HEK293T (cell line): ENCODE data around the gene CLOCK.

Source experiments
- CTCF ChIA-PET: fragments of 350-600 bp; formaldehyde crosslinking; extraction: SDS; loops from one replicate; lab custom pipeline; 2021; ENCODE audit warnings: antibody characterized with exemption, inconsistent platforms; lab: Yijun Ruan, JAX
- POLR2A ChIA-PET: fragments of 350-600 bp; formaldehyde crosslinking; extraction: SDS; loops from one replicate; lab custom pipeline; 2020; ENCODE audit warnings: antibody characterized with exemption, inconsistent platforms; lab: Yijun Ruan, JAX
- DNase-seq: peaks from one replicate; pipeline ENCODE4 v3.0.0; 2012; ENCODE audit warnings: mixed read lengths; ENCODE audit errors: extremely low spot score
- ARNT ChIP-seq: fragments of 450-650 bp; IDR thresholded peaks from 2 replicates; pipeline ENCODE4 v1.6.1; 2017; ENCODE audit warnings: mild to moderate bottlenecking
- BHLHE40 ChIP-seq: fragments of 450-650 bp; IDR thresholded peaks from 2 replicates; pipeline ENCODE4 v1.6.1; 2016; ENCODE audit warnings: mild to moderate bottlenecking, moderate library complexity, borderline replicate concordance
- CTBP1 ChIP-seq: fragments of 450-650 bp; IDR thresholded peaks from 2 replicates; pipeline ENCODE4 v1.6.1; 2016; ENCODE audit warnings: borderline replicate concordance
- ELF4 ChIP-seq: fragments of 450-650 bp; IDR thresholded peaks from 2 replicates; pipeline ENCODE4 v1.6.1; 2017; ENCODE audit warnings: antibody characterized with exemption
- FOXA1 ChIP-seq: fragments of 450-650 bp; IDR thresholded peaks from 2 replicates; pipeline ENCODE4 v1.6.1; 2016; ENCODE audit warnings: mild to moderate bottlenecking
- FOXK2 ChIP-seq: fragments of 450-650 bp; IDR thresholded peaks from 2 replicates; pipeline ENCODE4 v1.6.1; 2016; ENCODE audit warnings: mild to moderate bottlenecking
- FOXM1 ChIP-seq: fragments of 450-650 bp; IDR thresholded peaks from 2 replicates; pipeline ENCODE4 v1.6.1; 2017; ENCODE audit warnings: mild to moderate bottlenecking, borderline replicate concordance
- HDGF ChIP-seq: fragments of 450-650 bp; IDR thresholded peaks from 2 replicates; pipeline ENCODE4 v1.6.1; 2017; ENCODE audit warnings: antibody characterized with exemption, borderline replicate concordance
- L3MBTL2 ChIP-seq: fragments of 450-650 bp; conservative IDR thresholded peaks from 2 replicates; pipeline ENCODE4 v1.6.1; 2016; ENCODE audit warnings: mild to moderate bottlenecking
- LEF1 ChIP-seq: fragments of 450-650 bp; IDR thresholded peaks from 2 replicates; pipeline ENCODE4 v1.6.1; 2017; ENCODE audit warnings: mild to moderate bottlenecking, borderline replicate concordance
- NFRKB ChIP-seq: fragments of 450-650 bp; IDR thresholded peaks from 2 replicates; pipeline ENCODE4 v1.6.1; 2016; ENCODE audit warnings: mild to moderate bottlenecking, moderate library complexity
- PKNOX1 ChIP-seq: fragments of 450-650 bp; IDR thresholded peaks from 2 replicates; pipeline ENCODE4 v1.6.1; 2016
- SP1 ChIP-seq: fragments of 450-650 bp; IDR thresholded peaks from 2 replicates; pipeline ENCODE4 v1.6.1; 2017
- SUZ12 ChIP-seq: fragments of 450-650 bp; IDR thresholded peaks from 2 replicates; pipeline ENCODE4 v1.6.1; 2016; ENCODE audit warnings: mild to moderate bottlenecking
- TARDBP ChIP-seq: fragments of 450-650 bp; IDR thresholded peaks from 2 replicates; pipeline ENCODE4 v1.6.1; 2016
- ZNF384 ChIP-seq: fragments of 450-650 bp; IDR thresholded peaks from 2 replicates; pipeline ENCODE4 v1.6.1; 2016

Gene CLOCK

GRCh38 chr4:55435141-55435841 lies 111.4 kb downstream of the CLOCK start:
- CTCF ChIA-PET = interaction anchor here (0.6 kb wide), 1 partner anchor 26 kb away, joined by 3 read pairs; no protein-coding TSS in a partner anchor
- POLR2A ChIA-PET = no interaction called here
- DNase-seq = no peak
- TF ChIP-seq SP1 = no peak
- TF ChIP-seq ARNT = no peak
- no peak for TF ChIP-seq FOXK2
- no peak for TF ChIP-seq ELF4

- TF ChIP-seq CTBP1 (no peak), ZNF384 (no peak), LEF1 (no peak), BHLHE40 (no peak), FOXK2 (no peak), NFRKB (no peak), FOXA1 (no peak), SP1 (no peak), ELF4 (no peak), L3MBTL2 (no peak), ARNT (no peak), SUZ12 (no peak), FOXM1 (no peak)
- ChIA-PET POLR2A (no interaction called here), CTCF (no interaction called here)
Measured at GRCh38 chr4:55431710-55432336, 114.9 kb downstream of the CLOCK start.

GRCh38 chr4:55424791-55425190 lies 121.9 kb downstream of the CLOCK start:
- no peak for DNase-seq
- CTCF ChIA-PET = no interaction called here
- POLR2A ChIA-PET = no interaction called here
- TF ChIP-seq NFRKB (no peak), ZNF384 (no peak)

More at GRCh38 chr4:55431710-55432336, 114.9 kb downstream of the CLOCK start:
- DNase-seq = no peak

GRCh38 chr4:55416176-55416575 lies 130.5 kb downstream of the CLOCK start:
- CTCF ChIA-PET = no interaction called here
- DNase-seq = no peak
- TF ChIP-seq PKNOX1 (no peak), BHLHE40 (no peak), SP1 (no peak), FOXK2 (no peak), CTBP1 (no peak), HDGF (no peak), LEF1 (no peak), FOXA1 (no peak), L3MBTL2 (no peak), ARNT (no peak), NFRKB (no peak), ZNF384 (no peak), TARDBP (no peak), SUZ12 (no peak), ELF4 (no peak), FOXM1 (no peak)
- POLR2A ChIA-PET = no interaction called here

GRCh38 chr4:55411621-55412020 lies 135.1 kb downstream of the CLOCK start:
- ChIA-PET CTCF (no interaction called here), POLR2A (no interaction called here)
- no peak for DNase-seq
- TF ChIP-seq ZNF384 (no peak), BHLHE40 (no peak), FOXA1 (no peak), SUZ12 (no peak), FOXK2 (no peak), FOXM1 (no peak), NFRKB (no peak), TARDBP (no peak)

- DNase-seq = no peak
- TF ChIP-seq FOXK2 (no peak), LEF1 (no peak), ZNF384 (no peak), PKNOX1 (no peak), FOXM1 (no peak)
- ChIA-PET POLR2A (no interaction called here), CTCF (interaction anchor here (0.8 kb wide), 1 partner anchor 12 kb away, joined by 3 read pairs; no protein-coding TSS in a partner anchor)
Measured at GRCh38 chr4:55410431-55410830, 136.3 kb downstream of the CLOCK start.

GRCh38 chr4:55409468-55410171 lies 137.1 kb downstream of the CLOCK start:
- ChIA-PET CTCF (interaction anchor here (0.7 to 0.8 kb wide), 3 partner anchors 13 to 316 kb away, joined by 3 to 5 read pairs (median 3); no protein-coding TSS in a partner anchor), POLR2A (interaction anchor here (1.4 kb wide), 1 partner anchor 15 kb away, joined by 7 read pairs; the partner anchor contains the start of gene TMEM165)
- no peak for DNase-seq
- no peak for TF ChIP-seq FOXK2
- TF ChIP-seq HDGF = no peak
- no peak for TF ChIP-seq SUZ12
- no peak for TF ChIP-seq FOXA1
